Left lung (tissue), 10 donors: Measurements from ENCODE around the gene DEXI. TPM values are rescaled to one million over a fixed set of nuclear protein-coding genes. Genes with fewer than 3 reads are reported as not detected.
"Not testable (repeated sequence)": the region's sequence is repeated elsewhere in the genome, so short reads cannot be mapped to it uniquely, and the experiment has no call there.

Experiments
- ATAC-seq: fragments of 200-7000 bp; cut with Tn5 transposase; one replicate; pipeline ENCODE4 v1.9.1; 2020; ENCODE audit warnings: moderate library complexity
- DNase-seq, 4 donors: peaks; one replicate each; pipeline ENCODE4 v3.0.0-alpha.2; 2013 to 2020
- H3K27ac ChIP-seq, 2 donors: fragments of 200-600 bp; sonication (generic) in 1 of 2; one replicate each; pipeline versions ENCODE4 v1.5.0 to v1.8.0; 2020 to 2021
- H3K27me3 ChIP-seq, 2 donors: fragments of 200-600 bp; sonication (generic) in 1 of 2; one replicate each; pipeline versions ENCODE4 v1.5.0 to v1.8.0; 2020 to 2021
- H3K36me3 ChIP-seq, 2 donors: fragments of 200-600 bp; sonication (generic) in 1 of 2; one replicate each; pipeline versions ENCODE4 v1.5.0 to v1.8.0; 2020 to 2021
- H3K4me1 ChIP-seq, 2 donors: fragments of 200-600 bp; one replicate each; pipeline ENCODE4 v1.8.0; 2021
- H3K4me3 ChIP-seq, 2 donors: fragments of 200-600 bp; sonication (generic) in 1 of 2; one replicate each; pipeline versions ENCODE4 v1.5.0 to v1.8.0; 2020 to 2021; ENCODE audit warnings: mild to moderate bottlenecking in 1 of 2
- H3K9me3 ChIP-seq, 2 donors: fragments of 200-600 bp; sonication (generic) in 1 of 2; one replicate each; pipeline versions ENCODE4 v1.5.0 to v1.8.0; 2020 to 2021
- CTCF ChIP-seq, 2 donors: fragments of 200-600 bp; sonication (generic) in 1 of 2; IDR thresholded peaks; one replicate each; pipeline versions ENCODE4 v1.5.0 to v1.8.0; 2021; ENCODE audit warnings: antibody characterized with exemption in 2 of 2
- intact Hi-C, 2 donors: fragments of 100-400 bp; cut with DNase I; formaldehyde crosslinking; loops; one replicate each; pipeline versions ENCODE4 v1.11.2 to v1.14.2; 2022
- polyA plus RNA-seq, 6 donors: library from polyadenylated mRNA; unstranded; fragments of 120-200 nt; gene quantifications; one replicate each; pipeline ENCODE4 v1.2.1, GENCODE V29; 2013; ENCODE audit not compliant: insufficient read length in 6 of 6
- total RNA-seq, 2 donors: library from RNA; stranded (reverse); fragmentation: NEBNext Ultra II Directional; extraction: Animal tissue kit (Norgen Biotek cat#: 25700); gene quantifications; one replicate each; pipeline ENCODE4 v1.2.1, GENCODE V29; 2021
- donor health status: DM: no; HTN: yes; CAD: no.
- donor health status: DM: no; HTN: no; CAD: no.

DEXI gene
- total and polyA plus RNA-seq, 8 donors = 30.2 to 54.7 (median 43.5) TPM

- Histone ChIP-seq H3K27ac (no peak overlapping the region), H3K36me3 (peaks cover 0 to 72% of the 10 kb centered on the region in 2 donors), H3K4me3 (no peak overlapping the region), H3K9me3 (no peaks in the 10 kb centered on the region), H3K27me3 (no peaks in the 10 kb centered on the region), H3K4me1 (peaks cover 10 to 39% of the 10 kb centered on the region in 2 donors)
- DNase-seq (no peak), ATAC-seq (no peak)
- intact Hi-C loops = loop anchor here (2.0 to 10.0 kb wide), 3 partner anchors 287 to 388 kb away; partner anchors contain the start of gene SOCS1 (in 1 of the 2)
- TF ChIP-seq CTCF (IDR thresholded peaks at IDR 0.05) = no peak
These were observed 27.3 kb upstream of the DEXI start for GRCh38 chr16:10969615-10970014.

GRCh38 chr16:10968498-10968897 lies 26.2 kb upstream of the DEXI start:
- intact Hi-C loops = loop anchor here in 1 of 2 donors (10.0 kb wide), 1 partner anchor 386 kb away; no protein-coding TSS in a partner anchor
- no peaks in the 10 kb centered on the region for H3K27me3 ChIP-seq
- TF ChIP-seq CTCF (IDR thresholded peaks at IDR 0.05) = no peak

GRCh38 chr16:10967986-10968385 lies 25.7 kb upstream of the DEXI start:
- no peak overlapping the region for H3K27ac ChIP-seq
- H3K36me3 ChIP-seq = peaks cover 0 to 65% of the 10 kb centered on the region in 2 donors
- no peaks in the 10 kb centered on the region for H3K9me3 ChIP-seq
- intact Hi-C loops = loop anchor here in 1 of 2 donors (10.0 kb wide), 1 partner anchor 387 kb away; no protein-coding TSS in a partner anchor
- DNase-seq (no peak), ATAC-seq (no peak)
- no peak overlapping the region for H3K4me3 ChIP-seq
- no peaks in the 10 kb centered on the region for H3K27me3 ChIP-seq
- no peak for TF ChIP-seq CTCF (IDR thresholded peaks at IDR 0.05)
- H3K4me1 ChIP-seq = peaks cover 10 to 47% of the 10 kb centered on the region in 2 donors

More at GRCh38 chr16:10968498-10968897, 26.2 kb upstream of the DEXI start:
- Histone ChIP-seq H3K27ac (peak overlapping the region in 1 of 2 donors; percentile 10), H3K9me3 (no peaks in the 10 kb centered on the region), H3K4me1 (peaks cover 10 to 47% of the 10 kb centered on the region in 2 donors), H3K36me3 (peaks cover 0 to 65% of the 10 kb centered on the region in 2 donors), H3K4me3 (no peak overlapping the region)
- no peak for DNase-seq
- no peak for ATAC-seq

- not testable (repeated sequence) for H3K27ac ChIP-seq, H3K4me3 ChIP-seq, DNase-seq, ATAC-seq, H3K27me3 ChIP-seq, H3K9me3 ChIP-seq
- H3K4me1 ChIP-seq = peaks cover 0 to 38% of the 10 kb centered on the region in 2 donors
- intact Hi-C loops = loop anchor here in 1 of 2 donors (10.0 kb wide), 1 partner anchor 388 kb away; no protein-coding TSS in a partner anchor
- H3K36me3 ChIP-seq = peaks cover 0 to 61% of the 10 kb centered on the region in 2 donors
These were observed 24.3 kb upstream of the DEXI start for GRCh38 chr16:10966559-10966958.

- no peak for TF ChIP-seq CTCF (IDR thresholded peaks at IDR 0.05)
- Histone ChIP-seq H3K36me3 (peaks cover 0 to 57% of the 10 kb centered on the region in 2 donors), H3K4me1 (peaks cover 0 to 34% of the 10 kb centered on the region in 2 donors), H3K27me3 (no peaks in the 10 kb centered on the region), H3K27ac (no peak overlapping the region), H3K4me3 (no peak overlapping the region), H3K9me3 (no peaks in the 10 kb centered on the region)
- intact Hi-C loops = loop anchor here in 1 of 2 donors (10.0 kb wide), 1 partner anchor 389 kb away; no protein-coding TSS in a partner anchor
- ATAC-seq (no peak), DNase-seq (no peak)
These were observed 23.9 kb upstream of the DEXI start for GRCh38 chr16:10966129-10966528.
